GM23248 (cell line): Measurements from ENCODE around the gene CHRD.

Source experiments
- EZH2 ChIP-seq: fragments of 200-600 bp; sonication (generic); IDR thresholded peaks from 2 replicates; pipeline ENCODE4 v1.6.1; 2018; ENCODE audit warnings: antibody characterized with exemption, mild to moderate bottlenecking; ENCODE audit not compliant: insufficient read depth, poor library complexity, severe bottlenecking
- EZH2phosphoT487 ChIP-seq: fragments of 200-600 bp; sonication (generic); IDR thresholded peaks from 2 replicates; pipeline ENCODE4 v1.6.1; 2018; ENCODE audit warnings: antibody characterized with exemption, moderate library complexity, mild to moderate bottlenecking, low read depth; ENCODE audit not compliant: insufficient read depth

DNA sequence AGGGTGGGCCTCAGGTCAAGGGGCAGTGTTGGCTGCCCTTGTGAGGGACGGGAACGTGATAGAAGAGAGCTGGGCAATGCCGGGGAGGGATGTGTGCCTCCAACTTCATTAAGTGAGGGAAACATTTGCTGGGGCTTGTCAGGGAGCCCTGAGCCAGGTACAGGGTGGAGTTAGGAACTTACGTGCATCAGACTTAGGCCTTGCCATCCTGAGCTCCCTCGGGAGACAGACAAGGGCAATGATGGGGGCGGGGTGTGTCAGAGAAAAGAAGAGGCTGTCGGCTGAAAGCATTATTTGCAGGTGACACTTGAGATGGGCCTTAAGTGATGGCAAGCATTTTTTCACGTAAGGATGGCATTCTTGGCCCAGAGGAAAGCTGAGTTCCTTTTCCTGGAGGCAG lies 40.9 kb upstream of the CHRD start:
- TF ChIP-seq EZH2 = no peak
- TF ChIP-seq EZH2phosphoT487 = no peak
